Activated naive CD8-positive, alpha-beta T cell treated with anti-CD3 and anti-CD28 coated beads for 36 hours (primary cell): ENCODE measurements around the gene SCGB1C2. TPM values are rescaled to one million over a fixed set of nuclear protein-coding genes. Genes with fewer than 3 reads are reported as not detected.
"Not testable (repeated sequence)": the region's sequence is repeated elsewhere in the genome, so short reads cannot be mapped to it uniquely, and the experiment has no call there.

Experiments
- DNase-seq: peaks from one replicate; pipeline ENCODE4 v3.0.0; 2021
- H3K27ac Mint-ChIP-seq: one replicate; pipeline ENCODE4 v1.8.0; 2022; ENCODE audit warnings: mild to moderate bottlenecking, moderate library complexity, mixed read lengths
- H3K27me3 Mint-ChIP-seq: one replicate; pipeline ENCODE4 v1.8.0; 2022; ENCODE audit warnings: mild to moderate bottlenecking, mixed read lengths
- H3K36me3 Mint-ChIP-seq: one replicate; pipeline ENCODE4 v1.8.0; 2021; ENCODE audit warnings: mild to moderate bottlenecking, mixed read lengths
- H3K4me1 Mint-ChIP-seq: one replicate; pipeline ENCODE4 v1.8.0; 2021; ENCODE audit warnings: mixed read lengths
- H3K4me3 Mint-ChIP-seq: one replicate; pipeline ENCODE4 v1.8.0; 2022; ENCODE audit warnings: mild to moderate bottlenecking, moderate library complexity, mixed read lengths
- H3K9me3 Mint-ChIP-seq: one replicate; pipeline ENCODE4 v1.8.0; 2022; ENCODE audit warnings: mixed read lengths
- total RNA-seq, 2 experiments: library from RNA; stranded (reverse); gene quantifications; one replicate each; pipeline ENCODE4 v1.2.3, GENCODE V29; 2021

SCGB1C2 gene
- not detected for total RNA-seq

DNA sequence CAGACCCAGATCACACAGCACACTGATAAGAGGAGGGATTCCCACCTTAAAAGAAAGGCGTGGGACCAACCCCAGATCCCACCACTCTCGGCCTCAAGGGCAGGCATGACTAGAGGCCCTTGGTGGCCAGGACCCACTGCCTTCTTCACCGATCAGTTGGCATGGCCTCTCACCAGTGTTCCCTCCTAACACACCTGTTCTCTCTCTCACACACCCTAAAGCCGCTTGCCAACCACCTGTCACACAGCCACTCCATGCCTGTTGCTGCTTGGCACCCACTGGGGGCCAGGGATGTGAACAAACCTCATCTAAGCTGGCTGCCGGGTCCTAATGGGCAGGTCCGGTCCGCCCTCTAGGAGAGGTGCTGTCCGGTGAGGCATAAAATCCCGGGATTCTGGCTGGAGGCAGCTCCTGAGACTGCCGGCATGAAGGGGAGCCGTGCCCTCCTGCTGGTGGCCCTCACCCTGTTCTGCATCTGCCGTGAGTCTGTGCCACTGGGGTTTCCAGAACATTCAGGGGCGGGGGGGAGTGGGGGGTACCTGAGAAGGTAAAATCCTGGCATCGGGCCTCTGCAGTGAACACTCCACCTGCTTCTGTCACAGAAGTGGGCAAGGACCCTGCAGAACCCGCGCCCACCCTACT is at the start of gene SCGB1C2:
TSS of gene SCGB1C2 (plus strand) at position 404 of the 642 bp plus-strand sequence. CDS start at position 426, 22 bp downstream.
- not testable (repeated sequence) for H3K9me3 Mint-ChIP-seq, H3K4me1 Mint-ChIP-seq, DNase-seq, H3K27ac Mint-ChIP-seq, H3K36me3 Mint-ChIP-seq, H3K27me3 Mint-ChIP-seq, H3K4me3 Mint-ChIP-seq

DNA sequence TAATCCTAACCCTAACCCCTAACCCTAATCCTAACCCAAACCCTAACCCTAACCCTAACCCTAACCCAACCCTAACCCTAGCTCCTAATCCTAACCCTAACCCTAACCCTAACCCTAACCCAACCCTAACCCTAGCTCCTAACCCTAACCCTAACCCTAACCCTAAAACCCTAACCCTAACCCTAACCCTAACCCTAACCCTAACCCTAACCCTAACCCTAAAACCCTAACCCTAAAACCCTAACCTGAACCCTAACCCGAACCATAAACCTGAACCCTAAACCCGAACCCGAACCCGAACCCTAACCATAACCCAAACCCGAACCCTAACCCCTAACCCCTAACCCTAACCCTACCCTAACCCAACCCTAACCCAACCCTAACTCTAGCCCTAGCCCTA is 24.3 kb upstream of the SCGB1C2 start:
- not testable (repeated sequence) for DNase-seq, H3K4me1 Mint-ChIP-seq, H3K36me3 Mint-ChIP-seq, H3K27me3 Mint-ChIP-seq, H3K4me3 Mint-ChIP-seq, H3K9me3 Mint-ChIP-seq, H3K27ac Mint-ChIP-seq

DNA sequence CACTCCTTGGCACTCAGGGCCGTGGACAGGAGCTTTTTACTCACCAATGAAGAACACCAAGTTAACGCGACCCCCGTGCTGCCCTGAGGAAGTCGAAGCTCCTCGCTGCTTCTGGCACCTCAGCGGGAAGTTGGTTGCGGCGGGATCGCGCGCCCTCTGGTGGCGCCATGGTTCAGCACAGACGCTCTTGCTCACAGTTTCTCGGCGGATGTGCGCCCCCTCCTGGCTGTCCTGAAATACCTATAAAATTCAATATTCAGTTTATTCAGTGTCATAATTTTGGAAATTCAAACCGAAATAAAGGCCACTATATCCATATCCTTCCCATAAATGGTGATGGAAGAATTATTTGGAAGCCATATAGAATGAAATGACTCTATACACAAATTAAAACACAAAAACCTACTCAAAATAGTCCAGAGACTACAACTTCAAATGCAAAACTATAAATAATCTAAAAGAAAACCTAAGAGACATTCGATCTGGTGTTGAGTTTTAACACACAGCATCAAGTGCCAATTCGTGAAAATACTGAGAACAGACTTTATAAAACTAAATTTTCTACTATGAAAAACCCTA is 18.9 kb upstream of the SCGB1C2 start:
- H3K36me3 Mint-ChIP-seq, H3K27me3 Mint-ChIP-seq, H3K27ac Mint-ChIP-seq, H3K9me3 Mint-ChIP-seq, H3K4me3 Mint-ChIP-seq, DNase-seq, H3K4me1 Mint-ChIP-seq: not testable (repeated sequence)

DNA sequence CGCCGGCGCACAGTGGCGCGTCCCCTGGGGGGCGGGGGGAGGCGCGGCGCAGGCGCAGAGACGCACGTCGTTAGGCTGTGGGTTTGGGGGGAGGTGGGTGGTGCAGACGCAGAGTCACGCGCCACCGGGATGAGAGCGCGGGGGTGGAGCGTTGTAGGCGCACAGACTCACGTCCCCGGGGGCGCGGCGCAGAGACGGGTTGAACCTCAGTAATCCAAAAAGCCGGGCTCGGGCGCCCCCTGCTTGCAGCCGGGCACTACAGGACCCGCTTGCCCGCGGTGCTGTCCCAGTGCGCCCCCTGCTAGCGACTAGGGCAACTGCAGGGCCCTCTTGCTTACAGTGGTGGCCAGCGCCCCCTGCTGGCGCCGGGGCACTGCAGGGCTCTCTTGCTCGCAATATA is 3.4 kb upstream of the SCGB1C2 start:
- not testable (repeated sequence) for H3K36me3 Mint-ChIP-seq, H3K27ac Mint-ChIP-seq, DNase-seq, H3K9me3 Mint-ChIP-seq, H3K27me3 Mint-ChIP-seq, H3K4me1 Mint-ChIP-seq, H3K4me3 Mint-ChIP-seq

DNA sequence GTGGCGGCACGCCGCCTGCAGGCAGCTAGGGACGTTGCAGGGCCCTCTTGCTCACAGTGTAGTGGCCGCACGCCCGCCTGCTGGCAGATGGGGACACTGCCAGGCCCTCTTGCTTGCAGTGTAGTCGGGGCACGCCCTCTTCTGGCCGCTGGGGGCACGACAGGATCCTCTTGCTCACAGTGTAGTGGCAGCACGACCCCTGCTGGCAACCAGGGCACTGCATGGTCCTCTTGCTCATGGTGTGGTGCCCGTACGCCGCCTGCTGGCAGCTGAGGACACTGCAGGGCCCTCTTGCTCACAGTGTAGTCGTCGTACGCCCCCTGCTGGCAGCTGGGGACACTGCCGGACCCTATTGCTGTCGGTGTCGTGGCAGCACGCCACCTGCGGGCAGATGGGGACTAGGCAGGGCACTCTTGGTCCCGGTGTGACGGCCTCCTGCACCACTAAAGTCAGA is 3.0 kb upstream of the SCGB1C2 start:
- not testable (repeated sequence) for H3K4me1 Mint-ChIP-seq, H3K9me3 Mint-ChIP-seq, H3K36me3 Mint-ChIP-seq, H3K27me3 Mint-ChIP-seq, H3K4me3 Mint-ChIP-seq, H3K27ac Mint-ChIP-seq
- peak; percentile 65 for DNase-seq

DNA sequence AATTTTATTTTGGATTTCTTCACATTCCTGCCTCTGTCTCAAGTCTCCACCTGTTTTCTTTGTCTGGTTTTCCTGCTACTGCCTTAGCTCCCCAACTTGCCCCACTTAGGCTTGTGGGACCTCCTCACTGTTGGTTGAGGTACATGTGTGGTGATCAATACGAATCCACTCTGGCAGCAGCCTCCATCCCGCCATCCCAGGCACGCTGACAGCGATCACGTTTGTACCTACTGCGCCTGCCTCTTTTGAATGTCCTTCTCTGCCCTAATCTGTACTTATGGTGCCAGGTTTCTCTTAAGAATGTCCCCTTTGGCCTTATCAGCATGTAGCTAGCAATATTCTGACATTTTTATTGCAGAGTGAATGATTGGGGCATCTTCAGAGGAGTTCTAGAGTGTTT is 2.3 kb upstream of the SCGB1C2 start:
- not testable (repeated sequence) for H3K4me1 Mint-ChIP-seq, H3K9me3 Mint-ChIP-seq, H3K4me3 Mint-ChIP-seq, H3K27ac Mint-ChIP-seq, DNase-seq, H3K36me3 Mint-ChIP-seq, H3K27me3 Mint-ChIP-seq

DNA sequence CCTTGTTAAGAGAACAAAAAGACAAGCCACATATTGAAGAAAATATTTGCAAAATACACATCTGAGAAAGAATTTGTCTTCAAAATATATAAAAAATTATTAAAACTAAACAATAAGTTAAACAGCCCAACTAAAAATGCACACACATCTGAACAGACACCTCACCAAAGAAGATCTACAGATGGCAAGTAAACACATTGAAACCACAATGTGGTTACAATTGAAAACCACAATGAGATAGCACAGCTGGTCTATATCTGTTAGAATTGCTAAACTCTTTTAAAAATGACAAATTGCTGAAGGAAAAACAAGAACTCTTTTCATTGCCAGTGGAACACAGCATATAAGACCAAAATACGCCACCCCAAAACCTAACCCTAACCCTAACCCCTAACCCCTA is 1.5 kb upstream of the SCGB1C2 start:
- H3K4me1 Mint-ChIP-seq, H3K4me3 Mint-ChIP-seq, H3K36me3 Mint-ChIP-seq, DNase-seq, H3K9me3 Mint-ChIP-seq, H3K27ac Mint-ChIP-seq, H3K27me3 Mint-ChIP-seq: not testable (repeated sequence)

DNA sequence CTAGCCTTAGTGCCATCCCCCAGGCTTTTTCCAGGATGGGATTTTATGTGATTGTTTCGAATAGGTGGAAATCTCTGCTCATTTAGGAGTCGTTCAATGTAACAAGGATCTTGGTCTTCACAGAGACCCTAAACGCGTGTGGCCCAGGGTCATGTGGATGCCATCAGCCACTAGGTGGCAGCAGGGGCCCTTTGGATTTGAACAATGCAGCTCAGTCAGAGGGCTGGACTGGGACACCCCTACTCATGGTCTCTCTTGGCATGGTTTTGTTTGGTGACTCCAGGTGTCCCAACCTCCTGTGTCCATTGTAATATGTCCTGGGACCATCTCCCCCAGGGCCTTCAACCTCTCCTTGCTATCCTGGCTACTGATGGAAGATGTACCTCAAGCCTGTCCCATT is 838 bp upstream of the SCGB1C2 start:
- not testable (repeated sequence) for H3K27me3 Mint-ChIP-seq, H3K27ac Mint-ChIP-seq, H3K36me3 Mint-ChIP-seq, H3K4me1 Mint-ChIP-seq, H3K4me3 Mint-ChIP-seq, H3K9me3 Mint-ChIP-seq
- peak; percentile 69 for DNase-seq

DNA sequence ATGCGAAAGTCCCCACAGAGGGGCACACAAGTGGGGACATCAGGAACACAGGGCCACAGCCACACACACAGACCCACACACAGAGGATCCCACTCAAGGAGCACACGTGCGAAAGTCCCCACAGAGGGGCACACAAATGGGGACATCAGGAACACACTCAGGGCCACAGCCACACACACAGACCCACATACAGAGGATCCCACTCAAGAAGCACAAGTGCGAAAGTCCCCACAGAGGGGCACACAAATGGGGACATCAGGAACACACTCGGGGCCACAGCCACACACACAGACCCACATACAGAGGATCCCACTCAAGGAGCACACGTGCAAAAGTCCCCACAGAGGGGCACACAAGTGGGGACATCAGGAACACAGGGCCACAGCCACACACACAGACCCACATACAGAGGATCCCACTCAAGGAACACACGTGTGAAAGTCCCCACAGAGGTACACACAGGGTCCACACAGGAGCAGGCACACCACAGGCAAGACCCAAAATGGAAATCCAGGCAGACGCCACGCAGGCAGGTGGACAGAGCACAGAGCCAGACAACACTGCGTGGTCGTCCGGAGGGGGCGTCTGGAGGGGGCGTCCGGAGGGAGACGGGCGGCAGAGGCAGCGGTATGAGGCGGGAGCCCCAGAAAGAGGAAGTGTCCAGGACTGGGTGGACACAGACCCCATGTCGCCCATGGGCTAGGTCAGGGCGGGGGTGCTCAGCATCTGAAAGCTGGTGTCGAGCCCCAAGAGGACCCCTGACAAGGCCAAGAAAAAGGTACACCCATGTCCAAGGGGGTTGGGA is 2.2 kb downstream of the SCGB1C2 start:
- H3K27me3 Mint-ChIP-seq, DNase-seq, H3K27ac Mint-ChIP-seq, H3K36me3 Mint-ChIP-seq, H3K4me1 Mint-ChIP-seq, H3K9me3 Mint-ChIP-seq, H3K4me3 Mint-ChIP-seq: not testable (repeated sequence)

DNA sequence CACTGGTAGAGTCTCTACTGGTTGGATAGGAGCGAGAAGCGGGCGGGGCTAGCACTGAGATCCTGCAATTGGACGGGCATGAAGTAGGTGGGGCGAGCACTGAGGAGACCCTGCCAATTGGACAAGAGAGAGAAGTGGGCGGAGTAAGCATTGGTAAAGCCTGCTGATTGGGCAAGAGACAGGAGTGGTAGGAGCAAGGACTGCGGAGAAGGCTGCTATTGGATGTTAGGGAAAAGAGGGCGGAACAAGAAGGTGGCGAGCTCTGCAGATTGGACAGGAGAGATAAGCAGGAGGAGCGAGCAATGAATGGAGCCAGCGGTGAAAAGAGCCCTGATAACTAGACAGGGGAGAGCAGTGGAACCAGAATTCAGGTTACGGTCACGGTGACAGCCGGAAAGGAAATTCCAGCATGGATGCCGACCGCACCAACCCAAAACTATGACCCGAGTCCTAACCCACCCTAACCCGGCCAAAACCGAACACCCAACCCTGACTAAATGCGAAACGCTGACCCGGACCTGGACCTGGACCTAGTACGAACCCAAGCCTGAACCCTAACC is 4.8 kb downstream of the SCGB1C2 start:
- peaks cover 8% of the 10 kb centered on the region for H3K27me3 Mint-ChIP-seq
- H3K27ac Mint-ChIP-seq, result no peak overlapping the region
- no peak overlapping the region for H3K4me3 Mint-ChIP-seq
- DNase-seq, result peak; percentile 61
- H3K9me3 Mint-ChIP-seq, result no peaks in the 10 kb centered on the region
- no peaks in the 10 kb centered on the region for H3K4me1 Mint-ChIP-seq
- H3K36me3 Mint-ChIP-seq, result no peaks in the 10 kb centered on the region

DNA sequence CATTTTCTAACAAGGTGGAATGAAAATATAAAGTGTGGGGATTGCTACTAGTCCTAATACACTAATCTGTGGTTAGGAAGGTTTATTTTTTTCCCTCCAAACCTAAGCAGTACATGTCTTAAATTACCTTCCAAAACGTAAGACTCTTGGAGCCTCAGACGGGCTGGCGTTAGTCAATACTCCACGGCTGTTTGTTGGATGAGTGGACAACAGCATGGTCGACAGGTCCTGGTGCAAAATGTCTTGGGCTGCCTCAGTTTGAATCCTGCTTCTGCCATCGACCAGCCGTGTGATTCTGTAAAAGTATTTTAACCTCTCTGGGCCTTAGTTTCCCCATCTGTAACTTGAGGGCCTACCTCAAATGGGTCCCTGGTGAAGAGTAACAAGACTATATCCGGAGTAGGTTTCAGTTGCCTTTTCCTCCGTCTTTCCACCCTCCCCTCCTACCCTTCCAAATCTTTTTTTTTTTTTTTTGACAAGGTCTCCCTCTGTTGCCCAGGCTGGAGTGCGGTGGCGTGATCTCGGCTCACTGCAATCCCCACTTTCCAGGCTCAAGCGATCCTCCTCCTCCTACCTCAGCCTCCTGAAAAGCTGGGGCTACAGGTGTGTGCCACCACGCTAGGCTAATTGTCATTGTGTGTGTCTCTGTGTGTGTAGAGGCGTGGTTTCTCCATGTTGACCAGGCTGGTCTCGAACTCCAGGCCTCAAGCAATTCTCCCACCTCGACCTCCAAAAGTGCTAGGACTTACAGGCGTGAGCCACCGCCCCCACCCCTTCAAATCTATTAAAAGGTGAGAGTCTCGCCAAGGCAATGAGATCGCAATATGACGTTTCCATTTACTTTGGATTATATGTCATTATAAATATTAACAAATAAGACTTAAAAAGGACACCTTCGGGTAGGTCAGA is 5.8 kb downstream of the SCGB1C2 start:
- Mint-ChIP-seq H3K4me3 (no peak overlapping the region), H3K9me3 (no peaks in the 10 kb centered on the region), H3K36me3 (no peaks in the 10 kb centered on the region), H3K27ac (no peak overlapping the region), H3K27me3 (peaks cover 8% of the 10 kb centered on the region), H3K4me1 (no peaks in the 10 kb centered on the region)
- DNase-seq, result no peak

DNA sequence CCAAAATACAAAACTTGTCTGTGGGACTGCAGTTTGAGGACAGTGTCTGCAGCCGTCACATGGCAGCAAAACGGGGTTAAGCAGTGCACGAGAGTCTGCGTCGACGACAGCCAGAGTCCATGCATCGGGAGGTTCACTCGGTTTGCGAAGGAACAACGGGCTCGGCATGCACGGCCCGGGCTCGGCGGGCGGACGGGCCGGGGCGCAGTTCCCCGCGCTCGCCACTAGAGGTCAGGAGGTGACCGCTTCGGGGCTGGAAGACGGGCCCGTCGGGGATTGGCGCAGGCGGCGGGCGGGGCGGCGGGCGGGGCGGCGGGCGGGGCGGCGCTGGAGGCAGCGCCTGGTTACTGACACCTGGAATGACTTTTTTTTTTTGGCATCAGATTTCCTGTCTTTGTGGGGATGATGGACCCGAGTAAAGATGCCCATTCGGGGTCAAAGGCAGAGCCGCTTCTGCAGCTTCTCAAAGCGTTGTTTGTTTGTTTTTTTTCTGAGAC is 6.5 kb downstream of the SCGB1C2 start:
- peak; percentile 86 for DNase-seq
- H3K27me3 Mint-ChIP-seq, result peaks cover 8% of the 10 kb centered on the region
- H3K4me1 Mint-ChIP-seq, result no peaks in the 10 kb centered on the region
- H3K4me3 Mint-ChIP-seq, result no peak overlapping the region
- no peak overlapping the region for H3K27ac Mint-ChIP-seq
- H3K9me3 Mint-ChIP-seq, result no peaks in the 10 kb centered on the region
- H3K36me3 Mint-ChIP-seq, result no peaks in the 10 kb centered on the region

DNA sequence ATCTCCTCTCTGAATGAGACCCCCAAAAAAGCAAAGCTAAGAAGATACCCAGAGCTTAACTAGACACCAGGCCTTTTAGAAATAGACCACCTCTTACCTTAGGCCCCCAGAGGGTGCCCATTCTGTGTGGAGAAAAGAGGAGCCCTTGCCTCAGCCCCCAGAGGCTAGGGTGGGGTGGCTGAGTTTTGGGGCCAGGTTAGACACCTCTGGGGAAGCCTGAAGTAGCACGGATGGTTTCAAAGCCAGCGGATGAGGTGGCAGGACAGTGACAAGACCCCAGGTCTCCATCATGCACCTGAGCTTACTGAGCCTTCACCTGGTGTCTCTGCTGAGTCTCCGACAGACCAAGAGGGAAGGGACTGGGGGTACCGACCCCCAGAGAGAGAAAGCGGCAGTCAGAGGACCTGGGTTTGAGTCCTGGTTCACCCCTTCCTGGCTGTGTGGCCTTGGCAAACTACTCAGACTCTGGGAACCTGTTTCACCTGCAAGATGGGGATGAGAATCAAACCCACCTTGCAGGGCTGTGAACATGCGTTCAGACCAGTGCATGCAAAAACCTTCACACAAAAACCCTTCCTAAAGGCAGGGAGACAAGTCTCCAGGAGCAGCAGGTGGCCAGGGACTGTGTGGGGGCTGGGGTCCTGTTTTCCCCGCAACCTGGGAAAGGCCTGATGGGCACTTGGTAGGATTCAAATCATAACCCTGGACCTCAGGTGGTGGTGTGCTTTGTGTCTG is 7.7 kb downstream of the SCGB1C2 start:
- Mint-ChIP-seq H3K27me3 (peaks cover 8% of the 10 kb centered on the region), H3K36me3 (no peaks in the 10 kb centered on the region), H3K9me3 (no peaks in the 10 kb centered on the region), H3K27ac (no peak overlapping the region), H3K4me3 (no peak overlapping the region), H3K4me1 (no peaks in the 10 kb centered on the region)
- DNase-seq, result no peak
